Sciatic nerve (tissue), 2 donors: Measurements from ENCODE around the gene MDM2. TPM values are rescaled to one million over a fixed set of nuclear protein-coding genes. Genes with fewer than 3 reads are reported as not detected.

Source experiments
- ATAC-seq: fragments of 200-7000 bp; cut with Tn5 transposase; one replicate; pipeline ENCODE4 v1.9.1; 2020; ENCODE audit warnings: mild to moderate bottlenecking, moderate library complexity
- DNase-seq: peaks from one replicate; pipeline ENCODE4 v3.0.0-alpha.2; 2020; ENCODE audit warnings: low spot score
- intact Hi-C: fragments of 100-400 bp; cut with DNase I; formaldehyde crosslinking; loops from one replicate; pipeline ENCODE4 v1.14.2; 2022
- total RNA-seq: library from RNA; stranded (reverse); fragmentation: NEBNext Ultra II Directional; extraction: Animal tissue kit (Norgen Biotek cat#: 25700); gene quantifications from one replicate; pipeline ENCODE4 v1.2.1, GENCODE V29; 2021
- donor health status: DM: no; HTN: no; CAD: no.
- donor health status: DM: no; HTN: no; CAD: no.

The MDM2 gene
- total RNA-seq, 1 donor from 2014 or later, result 85.7 TPM

- ATAC-seq (no peak), DNase-seq (no peak)
- intact Hi-C loops, result no loop called here
These were observed 78.9 kb downstream of the MDM2 start for GRCh38 chr12:68886636-68887572.

DNA sequence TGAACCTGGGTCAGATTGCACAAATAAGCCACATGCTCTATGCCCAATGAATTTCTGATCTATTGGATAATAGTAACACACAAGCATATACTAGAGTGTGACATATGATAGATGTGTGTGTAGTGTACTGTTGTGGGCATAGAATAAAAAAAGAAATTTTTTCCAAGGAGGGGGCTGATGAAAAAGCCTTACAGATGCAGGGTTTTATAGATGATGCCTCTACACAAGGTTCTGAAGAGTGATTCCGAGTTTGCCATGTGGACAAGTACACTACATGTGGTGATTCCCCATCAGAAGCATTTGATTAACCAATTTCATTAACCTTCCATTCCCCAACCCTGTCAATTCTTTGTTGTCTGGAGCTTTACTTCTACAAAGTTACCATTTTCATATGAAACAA lies 79.7 kb downstream of the MDM2 start:
- DNase-seq (no peak), ATAC-seq (no peak)
- intact Hi-C loops, result no loop called here

GRCh38 chr12:68888243-68888642 lies 80.3 kb downstream of the MDM2 start:
- intact Hi-C loops, result no loop called here
- no peak for DNase-seq
- no peak for ATAC-seq

- intact Hi-C loops, result no loop called here
- ATAC-seq, result peak; percentile 30
- no peak for DNase-seq
These were observed 82.7 kb downstream of the MDM2 start for GRCh38 chr12:68890701-68891113.

GRCh38 chr12:68891141-68891540 lies 83.2 kb downstream of the MDM2 start:
- ATAC-seq, result no peak
- intact Hi-C loops, result no loop called here
- no peak for DNase-seq

- no peak for DNase-seq
- intact Hi-C loops, result no loop called here
- no peak for ATAC-seq
These were observed 85.2 kb downstream of the MDM2 start for GRCh38 chr12:68893201-68893600.

- DNase-seq (no peak), ATAC-seq (no peak)
- intact Hi-C loops, result no loop called here
These were observed 85.8 kb downstream of the MDM2 start for GRCh38 chr12:68893741-68894140.

DNA sequence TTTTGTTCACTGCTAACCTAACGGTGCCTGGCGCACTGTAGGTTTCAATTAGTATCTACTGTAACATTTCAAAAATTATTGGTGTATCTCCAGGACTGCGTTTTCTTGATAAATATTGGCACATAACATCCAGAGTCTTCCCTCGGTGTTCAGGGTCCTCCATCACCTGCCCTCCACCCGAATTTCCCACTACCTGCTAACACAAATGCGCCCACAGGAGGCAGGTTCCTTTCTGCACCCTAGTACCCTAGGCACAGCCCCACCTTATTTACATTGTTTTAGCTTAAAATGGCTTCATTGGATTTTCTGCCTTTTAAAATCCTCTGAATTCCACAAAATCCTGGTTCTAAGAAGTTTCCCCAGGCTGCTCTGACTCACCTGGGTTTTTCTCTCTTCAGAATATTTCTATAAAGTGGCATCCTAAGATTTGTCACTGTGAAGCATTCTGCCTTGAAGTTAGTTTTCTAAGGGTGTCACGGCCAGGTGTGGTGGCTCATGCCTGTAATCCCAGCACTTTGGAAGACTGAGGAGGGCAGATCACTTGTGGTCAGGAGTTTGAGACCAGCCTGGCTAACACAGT lies 86.4 kb downstream of the MDM2 start:
- ATAC-seq (no peak), DNase-seq (no peak)
- intact Hi-C loops, result no loop called here

DNA sequence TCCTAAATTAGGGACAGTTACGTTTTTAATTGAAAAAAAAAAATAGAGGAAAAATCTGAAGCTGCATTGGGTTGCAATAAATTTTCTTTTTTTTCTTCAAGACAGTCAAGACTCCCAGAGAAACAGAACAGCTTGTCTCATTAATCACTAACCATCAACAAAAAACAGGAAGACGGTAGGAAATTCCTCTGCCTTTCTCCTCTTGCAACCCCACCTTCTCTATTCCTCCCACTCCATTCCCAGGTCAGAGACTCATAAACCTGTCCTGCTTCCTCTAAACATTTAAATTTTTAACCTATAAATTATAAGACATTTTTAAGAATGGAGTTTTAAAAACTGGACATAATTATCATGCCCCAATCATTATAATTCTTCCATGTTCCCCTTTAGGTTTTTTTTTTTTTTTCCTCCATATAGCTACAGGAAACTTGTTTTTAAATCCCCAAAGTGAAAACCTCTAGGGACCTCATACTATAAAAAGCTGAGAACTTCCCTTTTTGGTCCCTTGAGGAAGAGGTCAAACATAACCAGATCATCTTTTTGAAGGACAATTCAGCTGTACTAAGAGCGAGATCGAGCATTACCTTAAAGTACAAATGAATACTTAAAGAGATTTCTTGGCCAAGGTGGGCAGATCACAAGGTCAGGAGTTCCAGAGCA lies 89.0 kb downstream of the MDM2 start:
- no peak for DNase-seq
- ATAC-seq, result no peak
- intact Hi-C loops, result no loop called here

DNA sequence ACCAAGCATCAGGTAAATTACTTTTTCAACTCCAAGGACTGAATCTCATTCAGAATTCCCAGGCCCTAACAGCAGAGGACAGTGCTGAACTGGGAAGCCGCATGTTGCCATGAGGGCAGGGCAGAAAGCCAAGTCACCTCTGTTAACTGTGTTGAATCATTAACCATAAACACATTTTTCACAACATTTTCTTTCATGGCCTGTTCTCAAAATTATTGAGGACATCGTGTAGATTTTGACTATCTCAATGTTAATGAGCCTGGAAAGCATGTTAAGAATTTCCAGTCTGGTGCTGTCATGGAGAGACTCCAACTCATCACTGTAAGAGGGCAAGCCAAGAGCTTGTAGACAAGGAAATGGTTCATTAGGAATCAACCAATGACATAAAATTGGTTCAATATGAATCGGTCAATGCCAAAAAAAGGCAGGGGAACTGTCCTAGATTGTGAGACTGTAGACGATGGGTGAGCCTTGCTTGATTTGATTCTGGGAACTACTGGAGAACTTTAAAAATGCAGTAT lies 91.3 kb downstream of the MDM2 start:
- ATAC-seq (no peak), DNase-seq (no peak)
- intact Hi-C loops, result no loop called here

- DNase-seq (no peak), ATAC-seq (no peak)
- intact Hi-C loops, result no loop called here
These were observed 92.3 kb downstream of the MDM2 start for GRCh38 chr12:68900241-68900640.

Other genes with a start within 250 kb of the MDM2 start
- gene RAP1B, start 197.3 kb upstream of the MDM2 start, total RNA-seq, result 172 TPM
- 51.4 TPM for gene NUP107, start 121.2 kb upstream of the MDM2 start, total RNA-seq
- 13.8 TPM for gene SLC35E3, start 62.0 kb upstream of the MDM2 start, total RNA-seq
- 32.5 TPM for gene CPM, start 125.0 kb downstream of the MDM2 start, total RNA-seq